NOMO-1 treated with DMSO at 0.1 percent for 48 hours (cell line): ENCODE data around the gene DLST.
A peak's percentile ranks its signal among the peaks of the same experiment; 100 is the strongest.

ENCODE experiments used
- DNase-seq: peaks from one replicate; lab custom pipeline; 2025; ENCODE audit not compliant: unreplicated experiment; lab: John Stamatoyannopoulos, UW

DLST gene

GRCh38 chr14:74860899-74861733 lies 20.6 kb upstream of the DLST start:
- peak; percentile 70 for DNase-seq

GRCh38 chr14:74861734-74862090 lies 20.0 kb upstream of the DLST start:
- no peak for DNase-seq

- DNase-seq: peak; percentile 46
Measured at GRCh38 chr14:74863274-74863673, 18.4 kb upstream of the DLST start.

GRCh38 chr14:74864198-74864597 lies 17.5 kb upstream of the DLST start:
- DNase-seq: no peak

- no peak for DNase-seq
Measured at GRCh38 chr14:74865156-74865555, 16.6 kb upstream of the DLST start.

- DNase-seq: no peak
Measured at GRCh38 chr14:74866708-74867389, 14.9 kb upstream of the DLST start.

GRCh38 chr14:74867673-74868072 lies 14.0 kb upstream of the DLST start:
- DNase-seq: no peak

GRCh38 chr14:74868739-74869138 lies 13.0 kb upstream of the DLST start:
- no peak for DNase-seq

GRCh38 chr14:74871819-74872218 lies 9.9 kb upstream of the DLST start:
- no peak for DNase-seq

- no peak for DNase-seq
Measured at GRCh38 chr14:74875204-74875603, 6.5 kb upstream of the DLST start.

- peak; percentile 47 for DNase-seq
Measured at GRCh38 chr14:74875941-74876913, 5.5 kb upstream of the DLST start, which contains the start of gene PROX2. Gene PROX2, minus strand, starts transcription at chr14:74876145. Its CDS starts 12,311 bp downstream, at chr14:74863834.

- no peak for DNase-seq
Measured at GRCh38 chr14:74879427-74880182, 2.1 kb upstream of the DLST start.

GRCh38 chr14:74882103-74882920 lies 596 bp downstream of the DLST start:
- peak; percentile 52 for DNase-seq

GRCh38 chr14:74886001-74886400 lies 4.3 kb downstream of the DLST start:
- no peak for DNase-seq

GRCh38 chr14:74888164-74889158 lies 6.7 kb downstream of the DLST start:
- DNase-seq: no peak

- DNase-seq: no peak
Measured at GRCh38 chr14:74890262-74890661, 8.5 kb downstream of the DLST start.

- no peak for DNase-seq
Measured at GRCh38 chr14:74891870-74892269, 10.2 kb downstream of the DLST start.

GRCh38 chr14:74892745-74893144 lies 11.0 kb downstream of the DLST start:
- peak; percentile 14 for DNase-seq
